ENCODE measurements around the gene PRRC2A. TPM values are rescaled to one million over a fixed set of nuclear protein-coding genes. Genes with fewer than 3 reads are reported as not detected.

PRRC2A gene
- total and polyA plus RNA-seq, 4 donors: 73.7 to 157 (median 103) TPM

DNA sequence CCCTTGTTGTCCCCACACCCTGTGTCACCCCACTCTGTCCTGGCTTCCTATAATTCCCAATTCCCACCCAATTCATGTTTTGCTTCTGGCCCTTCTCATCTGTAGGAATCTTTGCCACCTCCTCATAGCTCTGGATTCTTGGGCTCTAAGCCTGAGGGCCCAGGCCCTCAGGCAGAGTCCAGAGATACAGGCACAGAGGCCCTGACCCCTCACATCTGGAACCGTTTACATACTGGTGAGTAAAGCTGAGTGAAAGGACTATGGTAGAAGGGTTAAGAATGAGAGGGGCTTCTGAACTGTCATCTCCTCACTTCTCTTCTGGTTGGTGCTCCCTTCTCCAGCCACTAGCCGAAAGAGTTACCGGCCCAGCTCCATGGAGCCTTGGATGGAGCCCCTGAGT, 13.6 kb downstream of the PRRC2A start:
- no peaks in the 10 kb centered on the region for H3K4me1 ChIP-seq (ENCODE audit: control insufficient read depth in 5 of 5, insufficient read depth in 5 of 5, low read length in 5 of 5)
- WGBS, 2 donors: 94 to 97% methylated on average over 3 of the region's 3 CpGs
- no peak overlapping the region for H3K4me3 ChIP-seq
- no peaks in the 10 kb centered on the region for H3K27me3 ChIP-seq (ENCODE audit: control insufficient read depth in 3 of 3, insufficient read depth in 3 of 3, low read length in 2 of 3)
- TF ChIP-seq, protein P1, sequence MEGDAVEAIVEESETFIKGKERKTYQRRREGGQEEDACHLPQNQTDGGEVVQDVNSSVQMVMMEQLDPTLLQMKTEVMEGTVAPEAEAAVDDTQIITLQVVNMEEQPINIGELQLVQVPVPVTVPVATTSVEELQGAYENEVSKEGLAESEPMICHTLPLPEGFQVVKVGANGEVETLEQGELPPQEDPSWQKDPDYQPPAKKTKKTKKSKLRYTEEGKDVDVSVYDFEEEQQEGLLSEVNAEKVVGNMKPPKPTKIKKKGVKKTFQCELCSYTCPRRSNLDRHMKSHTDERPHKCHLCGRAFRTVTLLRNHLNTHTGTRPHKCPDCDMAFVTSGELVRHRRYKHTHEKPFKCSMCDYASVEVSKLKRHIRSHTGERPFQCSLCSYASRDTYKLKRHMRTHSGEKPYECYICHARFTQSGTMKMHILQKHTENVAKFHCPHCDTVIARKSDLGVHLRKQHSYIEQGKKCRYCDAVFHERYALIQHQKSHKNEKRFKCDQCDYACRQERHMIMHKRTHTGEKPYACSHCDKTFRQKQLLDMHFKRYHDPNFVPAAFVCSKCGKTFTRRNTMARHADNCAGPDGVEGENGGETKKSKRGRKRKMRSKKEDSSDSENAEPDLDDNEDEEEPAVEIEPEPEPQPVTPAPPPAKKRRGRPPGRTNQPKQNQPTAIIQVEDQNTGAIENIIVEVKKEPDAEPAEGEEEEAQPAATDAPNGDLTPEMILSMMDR (IDR thresholded peaks at IDR 0.05; ENCODE audit: control extremely low read depth, extremely low read depth): no peak
- no peak for DNase-seq
- no peak overlapping the region for H3K27ac ChIP-seq (ENCODE audit: low read depth in 1 of 2, low read length in 1 of 2)
- no peak overlapping the region for H3K9ac ChIP-seq (ENCODE audit: insufficient read depth in 1 of 2, low read length in 2 of 2)
- ATAC-seq (ENCODE audit: insufficient read depth, low FRiP score): no peak
- no peaks in the 10 kb centered on the region for H3K9me3 ChIP-seq (ENCODE audit: control insufficient read depth in 4 of 4, insufficient read depth in 3 of 4, low read length in 3 of 4)
- peaks cover 50 to 82% (median 60%) of the 10 kb centered on the region in 4 donors for H3K36me3 ChIP-seq (ENCODE audit: control insufficient read depth in 4 of 4, insufficient read depth in 4 of 4, low read length in 4 of 4)

DNA sequence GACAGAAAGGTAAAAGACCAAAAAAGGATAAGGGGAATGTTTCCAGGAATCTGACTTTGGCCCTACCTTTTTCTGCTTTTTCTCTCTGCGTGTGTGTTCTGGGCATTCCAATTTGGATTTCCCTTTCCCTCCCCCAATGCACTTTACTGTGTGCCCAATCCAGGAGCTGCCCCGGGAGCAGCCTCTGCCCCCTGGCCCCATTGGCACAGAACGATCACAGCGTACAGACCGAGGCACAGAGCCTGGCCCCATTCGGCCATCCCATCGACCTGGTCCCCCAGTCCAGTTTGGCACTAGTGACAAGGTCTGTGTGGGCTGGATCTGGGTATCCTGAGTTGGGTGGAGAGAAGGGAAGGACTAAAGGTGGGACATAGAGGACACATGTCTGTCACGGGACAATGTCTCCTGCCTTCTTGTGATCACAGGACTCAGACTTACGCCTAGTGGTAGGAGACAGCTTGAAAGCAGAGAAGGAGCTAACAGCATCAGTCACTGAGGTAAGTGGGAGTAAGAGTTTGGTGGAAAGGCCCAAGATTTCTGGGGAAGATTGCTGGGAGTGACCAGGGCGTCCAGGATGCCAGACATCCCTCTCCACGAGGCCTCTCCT, 14.6 kb downstream of the PRRC2A start:
- no peak overlapping the region for H3K9ac ChIP-seq (ENCODE audit: insufficient read depth in 1 of 2, low read length in 2 of 2)
- H3K27ac ChIP-seq (ENCODE audit: low read depth in 1 of 2, low read length in 1 of 2): no peak overlapping the region
- no peak overlapping the region for H3K4me3 ChIP-seq
- peaks cover 55 to 83% (median 61%) of the 10 kb centered on the region in 4 donors for H3K36me3 ChIP-seq (ENCODE audit: control insufficient read depth in 4 of 4, insufficient read depth in 4 of 4, low read length in 4 of 4)
- DNase-seq: no peak
- ATAC-seq (ENCODE audit: insufficient read depth, low FRiP score): no peak
- H3K4me1 ChIP-seq (ENCODE audit: control insufficient read depth in 5 of 5, insufficient read depth in 5 of 5, low read length in 5 of 5): no peaks in the 10 kb centered on the region
- H3K9me3 ChIP-seq (ENCODE audit: control insufficient read depth in 4 of 4, insufficient read depth in 3 of 4, low read length in 3 of 4): no peaks in the 10 kb centered on the region
- TF ChIP-seq, protein P1 (IDR thresholded peaks at IDR 0.05; ENCODE audit: control extremely low read depth, extremely low read depth): no peak
- WGBS, 2 donors: 87 to 90% methylated on average over 11 of the region's 11 CpGs
- H3K27me3 ChIP-seq (ENCODE audit: control insufficient read depth in 3 of 3, insufficient read depth in 3 of 3, low read length in 2 of 3): no peaks in the 10 kb centered on the region

DNA sequence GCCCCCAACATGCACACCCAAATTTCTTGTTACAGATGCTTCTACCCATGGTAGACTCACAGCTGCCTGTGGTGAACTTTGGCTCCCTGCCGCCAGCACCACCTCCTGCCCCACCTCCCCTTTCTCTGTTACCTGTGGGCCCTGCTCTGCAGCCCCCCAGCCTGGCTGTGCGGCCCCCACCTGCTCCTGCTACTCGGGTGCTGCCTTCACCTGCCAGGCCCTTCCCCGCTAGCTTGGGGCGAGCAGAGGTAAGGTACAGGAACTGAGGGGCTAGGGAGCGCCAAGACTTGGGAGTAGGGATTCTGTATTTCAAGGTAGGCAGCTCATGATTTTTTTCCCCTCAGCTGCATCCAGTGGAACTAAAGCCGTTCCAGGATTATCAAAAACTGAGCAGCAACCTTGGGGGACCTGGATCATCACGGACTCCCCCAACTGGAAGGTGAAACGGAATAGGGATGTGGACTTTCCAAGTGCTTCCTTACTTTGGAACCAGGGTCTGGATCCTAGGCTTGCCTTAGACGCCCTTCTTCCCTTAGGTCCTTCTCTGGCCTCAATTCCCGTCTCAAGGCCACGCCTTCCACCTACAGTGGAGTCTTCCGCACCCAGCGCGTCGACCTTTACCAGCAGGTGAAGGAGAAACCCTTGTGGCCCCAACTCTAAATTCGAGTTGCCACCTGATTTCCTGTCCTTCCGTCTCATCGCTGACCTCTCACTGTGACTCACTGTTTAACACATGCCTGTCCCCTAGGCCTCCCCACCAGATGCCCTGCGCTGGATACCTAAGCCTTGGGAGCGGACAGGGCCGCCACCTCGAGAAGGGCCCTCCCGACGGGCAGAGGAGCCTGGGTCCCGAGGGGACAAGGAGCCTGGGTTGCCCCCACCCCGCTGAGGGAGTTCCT, 16.4 kb downstream of the PRRC2A start:
- no peak overlapping the region for H3K27ac ChIP-seq (ENCODE audit: low read depth in 1 of 2, low read length in 1 of 2)
- no peaks in the 10 kb centered on the region for H3K27me3 ChIP-seq (ENCODE audit: control insufficient read depth in 3 of 3, insufficient read depth in 3 of 3, low read length in 2 of 3)
- no peak overlapping the region for H3K9ac ChIP-seq (ENCODE audit: insufficient read depth in 1 of 2, low read length in 2 of 2)
- H3K4me1 ChIP-seq (ENCODE audit: control insufficient read depth in 5 of 5, insufficient read depth in 5 of 5, low read length in 5 of 5): no peaks in the 10 kb centered on the region
- H3K36me3 ChIP-seq (ENCODE audit: control insufficient read depth in 4 of 4, insufficient read depth in 4 of 4, low read length in 4 of 4): peaks cover 61 to 84% (median 70%) of the 10 kb centered on the region in 4 donors
- no peaks in the 10 kb centered on the region for H3K9me3 ChIP-seq (ENCODE audit: control insufficient read depth in 4 of 4, insufficient read depth in 3 of 4, low read length in 3 of 4)
- WGBS, 2 donors: 85 to 86% methylated on average over 27 of the region's 27 CpGs
- DNase-seq: no peak
- H3K4me3 ChIP-seq: no peak overlapping the region
- TF ChIP-seq, protein P1 (IDR thresholded peaks at IDR 0.05; ENCODE audit: control extremely low read depth, extremely low read depth): no peak
- no peak for ATAC-seq (ENCODE audit: insufficient read depth, low FRiP score)
